Neural progenitor cell (in vitro differentiated cells): Measurements from ENCODE around the gene ZDHHC1.

Experiments
- EZH2 ChIP-seq: fragments of 200-600 bp; sonication (generic); IDR thresholded peaks from 2 replicates; pipeline ENCODE4 v1.6.1; 2017; ENCODE audit warnings: antibody characterized with exemption, mild to moderate bottlenecking, moderate library complexity
- EZH2phosphoT487 ChIP-seq: fragments of 200-600 bp; sonication (generic); IDR thresholded peaks from 2 replicates; pipeline ENCODE4 v1.6.1; 2017; ENCODE audit warnings: antibody characterized with exemption
- TF ChIP-seq, protein P1 (sequence below): fragments of 200-600 bp; sonication (generic); IDR thresholded peaks from 2 replicates; pipeline ENCODE4 v1.5.1; 2017; ENCODE audit warnings: antibody characterized with exemption, mild to moderate bottlenecking

DNA sequence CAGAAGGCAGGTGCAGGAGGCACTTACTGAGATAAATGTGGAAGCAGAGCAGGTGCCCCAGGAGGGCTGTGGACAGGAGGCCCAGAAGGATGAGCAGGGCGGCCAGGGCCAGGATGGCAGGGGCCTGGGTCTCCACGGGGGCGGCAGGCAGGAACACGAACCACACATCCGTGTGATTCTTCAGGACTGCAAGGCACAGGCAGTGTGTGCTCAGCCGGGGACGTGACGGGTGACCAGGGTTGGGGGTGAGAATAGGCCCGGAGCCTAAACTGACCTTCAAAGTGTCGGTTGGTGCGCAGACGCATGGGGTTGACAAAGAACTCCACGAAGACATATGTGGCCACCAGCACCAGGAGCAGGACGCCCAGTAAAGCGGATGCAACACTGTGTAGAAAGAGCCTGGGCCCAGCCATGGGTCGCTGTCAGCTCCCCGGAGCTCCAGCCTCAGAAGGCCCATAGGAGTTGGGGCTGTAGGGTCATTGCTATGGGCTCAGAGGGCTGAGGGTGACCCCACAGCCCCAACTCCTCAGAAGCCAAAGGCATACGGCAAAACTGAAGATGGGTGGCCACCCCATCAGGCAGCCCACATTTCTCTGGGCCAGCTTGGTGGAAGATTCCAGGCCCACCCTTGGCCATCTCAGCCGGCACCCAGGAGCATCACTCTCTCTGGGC lies 17.6 kb downstream of the ZDHHC1 start:
- TF ChIP-seq, protein P1, sequence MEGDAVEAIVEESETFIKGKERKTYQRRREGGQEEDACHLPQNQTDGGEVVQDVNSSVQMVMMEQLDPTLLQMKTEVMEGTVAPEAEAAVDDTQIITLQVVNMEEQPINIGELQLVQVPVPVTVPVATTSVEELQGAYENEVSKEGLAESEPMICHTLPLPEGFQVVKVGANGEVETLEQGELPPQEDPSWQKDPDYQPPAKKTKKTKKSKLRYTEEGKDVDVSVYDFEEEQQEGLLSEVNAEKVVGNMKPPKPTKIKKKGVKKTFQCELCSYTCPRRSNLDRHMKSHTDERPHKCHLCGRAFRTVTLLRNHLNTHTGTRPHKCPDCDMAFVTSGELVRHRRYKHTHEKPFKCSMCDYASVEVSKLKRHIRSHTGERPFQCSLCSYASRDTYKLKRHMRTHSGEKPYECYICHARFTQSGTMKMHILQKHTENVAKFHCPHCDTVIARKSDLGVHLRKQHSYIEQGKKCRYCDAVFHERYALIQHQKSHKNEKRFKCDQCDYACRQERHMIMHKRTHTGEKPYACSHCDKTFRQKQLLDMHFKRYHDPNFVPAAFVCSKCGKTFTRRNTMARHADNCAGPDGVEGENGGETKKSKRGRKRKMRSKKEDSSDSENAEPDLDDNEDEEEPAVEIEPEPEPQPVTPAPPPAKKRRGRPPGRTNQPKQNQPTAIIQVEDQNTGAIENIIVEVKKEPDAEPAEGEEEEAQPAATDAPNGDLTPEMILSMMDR: no peak
- TF ChIP-seq EZH2phosphoT487: no peak
- TF ChIP-seq EZH2: no peak
